Muscle layer of duodenum (tissue), 2 donors: ENCODE measurements around the gene SLBP.

Experiments
- H3K27ac ChIP-seq: one replicate; pipeline ENCODE4 v1.7.0; 2013; ENCODE audit warnings: mild to moderate bottlenecking, low read length
- H3K27me3 ChIP-seq: one replicate; pipeline ENCODE4 v1.7.0; 2013; ENCODE audit warnings: low read depth, mild to moderate bottlenecking, control low read depth, low read length
- H3K36me3 ChIP-seq, 2 donors: one replicate each; pipeline ENCODE4 v1.7.0; 2013; ENCODE audit warnings: low read length in 2 of 2, control low read depth in 1 of 2, mild to moderate bottlenecking in 1 of 2; ENCODE audit not compliant: insufficient read depth in 2 of 2, control insufficient read depth in 1 of 2
- H3K4me1 ChIP-seq, 2 donors: one replicate each; pipeline ENCODE4 v1.7.0; 2013; ENCODE audit warnings: low read length in 2 of 2, mild to moderate bottlenecking in 2 of 2, control low read depth in 1 of 2, moderate library complexity in 1 of 2; ENCODE audit not compliant: insufficient read depth in 2 of 2, control insufficient read depth in 1 of 2
- H3K4me3 ChIP-seq, 2 donors: one replicate each; pipeline ENCODE4 v1.7.0; 2013; ENCODE audit warnings: low read length in 2 of 2, low read depth in 1 of 2, mild to moderate bottlenecking in 1 of 2
- H3K9me3 ChIP-seq, 2 donors: one replicate each; pipeline ENCODE4 v1.7.0; 2013; ENCODE audit warnings: low read length in 2 of 2, control low read depth in 1 of 2, mild to moderate bottlenecking in 1 of 2; ENCODE audit not compliant: control insufficient read depth in 1 of 2
- donor health status: healthy.

The SLBP gene

GRCh38 chr4:1737666-1738065 lies 25.5 kb upstream of the SLBP start:
- no peaks in the 10 kb centered on the region for H3K27me3 ChIP-seq
- no peaks in the 10 kb centered on the region for H3K4me1 ChIP-seq
- peaks cover 12 to 69% of the 10 kb centered on the region in 2 donors for H3K36me3 ChIP-seq
- no peak overlapping the region for H3K4me3 ChIP-seq
- no peak overlapping the region for H3K27ac ChIP-seq
- H3K9me3 ChIP-seq, result peaks cover 6 to 10% of the 10 kb centered on the region in 2 donors

GRCh38 chr4:1736812-1737211 lies 24.7 kb upstream of the SLBP start:
- H3K4me1 ChIP-seq, result no peaks in the 10 kb centered on the region
- H3K27ac ChIP-seq, result no peak overlapping the region
- no peaks in the 10 kb centered on the region for H3K27me3 ChIP-seq
- H3K36me3 ChIP-seq, result peaks cover 17 to 72% of the 10 kb centered on the region in 2 donors
- H3K4me3 ChIP-seq, result no peak overlapping the region
- peaks cover 6 to 10% of the 10 kb centered on the region in 2 donors for H3K9me3 ChIP-seq

- no peaks in the 10 kb centered on the region for H3K27me3 ChIP-seq
- H3K9me3 ChIP-seq, result peaks cover 6 to 10% of the 10 kb centered on the region in 2 donors
- H3K4me3 ChIP-seq, result no peak overlapping the region
- peaks cover 14 to 65% of the 10 kb centered on the region in 2 donors for H3K36me3 ChIP-seq
- no peak overlapping the region for H3K27ac ChIP-seq
- H3K4me1 ChIP-seq, result no peaks in the 10 kb centered on the region
Measured at GRCh38 chr4:1735215-1735614, 23.1 kb upstream of the SLBP start.

GRCh38 chr4:1732911-1733310 lies 20.8 kb upstream of the SLBP start:
- Histone ChIP-seq H3K4me1 (no peaks in the 10 kb centered on the region), H3K27me3 (no peaks in the 10 kb centered on the region), H3K27ac (no peak overlapping the region), H3K9me3 (peaks cover 2 to 3% of the 10 kb centered on the region in 2 donors), H3K36me3 (peaks cover 9 to 53% of the 10 kb centered on the region in 2 donors), H3K4me3 (no peak overlapping the region)

GRCh38 chr4:1731180-1731579 lies 19.1 kb upstream of the SLBP start:
- Histone ChIP-seq H3K9me3 (no peaks in the 10 kb centered on the region), H3K4me1 (no peaks in the 10 kb centered on the region), H3K27ac (no peak overlapping the region), H3K36me3 (peaks cover 8 to 42% of the 10 kb centered on the region in 2 donors), H3K4me3 (no peak overlapping the region), H3K27me3 (no peaks in the 10 kb centered on the region)

- H3K27me3 ChIP-seq, result no peaks in the 10 kb centered on the region
- H3K4me1 ChIP-seq, result no peaks in the 10 kb centered on the region
- peaks cover 8 to 38% of the 10 kb centered on the region in 2 donors for H3K36me3 ChIP-seq
- H3K27ac ChIP-seq, result no peak overlapping the region
- no peak overlapping the region for H3K4me3 ChIP-seq
- H3K9me3 ChIP-seq, result no peaks in the 10 kb centered on the region
Measured at GRCh38 chr4:1730532-1731135, 18.5 kb upstream of the SLBP start.

GRCh38 chr4:1728061-1728980 lies 16.2 kb upstream of the SLBP start:
- H3K27ac ChIP-seq, result no peak overlapping the region
- H3K4me1 ChIP-seq, result no peaks in the 10 kb centered on the region
- H3K36me3 ChIP-seq, result peaks cover 12 to 28% of the 10 kb centered on the region in 2 donors
- H3K4me3 ChIP-seq, result no peak overlapping the region
- H3K9me3 ChIP-seq, result no peaks in the 10 kb centered on the region
- no peaks in the 10 kb centered on the region for H3K27me3 ChIP-seq

- H3K9me3 ChIP-seq, result no peaks in the 10 kb centered on the region
- peaks cover 6 to 20% of the 10 kb centered on the region in 2 donors for H3K36me3 ChIP-seq
- H3K4me1 ChIP-seq, result peaks cover 0 to 5% of the 10 kb centered on the region in 2 donors
- no peak overlapping the region for H3K27ac ChIP-seq
- no peak overlapping the region for H3K4me3 ChIP-seq
- H3K27me3 ChIP-seq, result no peaks in the 10 kb centered on the region
Measured at GRCh38 chr4:1727117-1728031, 15.3 kb upstream of the SLBP start.

- Histone ChIP-seq H3K4me1 (peaks cover 0 to 14% of the 10 kb centered on the region in 2 donors), H3K9me3 (no peaks in the 10 kb centered on the region), H3K36me3 (peaks cover 5 to 16% of the 10 kb centered on the region in 2 donors), H3K27me3 (no peaks in the 10 kb centered on the region), H3K4me3 (no peak overlapping the region), H3K27ac (no peak overlapping the region)
Measured at GRCh38 chr4:1726146-1726934, 14.2 kb upstream of the SLBP start.

- Histone ChIP-seq H3K27me3 (no peaks in the 10 kb centered on the region), H3K36me3 (peaks cover 5 to 10% of the 10 kb centered on the region in 2 donors), H3K27ac (no peak overlapping the region), H3K4me1 (peaks cover 0 to 14% of the 10 kb centered on the region in 2 donors), H3K4me3 (no peak overlapping the region), H3K9me3 (no peaks in the 10 kb centered on the region)
Measured at GRCh38 chr4:1725521-1725920, 13.4 kb upstream of the SLBP start.
